GM12865 (cell line): ENCODE measurements around the gene MEF2D.

ENCODE experiments used
- DNase-seq: peaks from one replicate; pipeline ENCODE4 v3.0.0; 2010; ENCODE audit warnings: low read depth
- H3K4me3 ChIP-seq: 2 replicates; pipeline ENCODE4 v1.5.1; 2011; ENCODE audit warnings: mild to moderate bottlenecking, low read depth, low read length, control low read depth
- TF ChIP-seq, protein P1 (sequence below): IDR thresholded peaks from 2 replicates; pipeline ENCODE4 v1.5.1; 2011; ENCODE audit warnings: low read length, control low read depth, low read depth, inconsistent platforms; ENCODE audit not compliant: insufficient read depth; ENCODE audit errors: missing control alignments

Gene MEF2D

DNA sequence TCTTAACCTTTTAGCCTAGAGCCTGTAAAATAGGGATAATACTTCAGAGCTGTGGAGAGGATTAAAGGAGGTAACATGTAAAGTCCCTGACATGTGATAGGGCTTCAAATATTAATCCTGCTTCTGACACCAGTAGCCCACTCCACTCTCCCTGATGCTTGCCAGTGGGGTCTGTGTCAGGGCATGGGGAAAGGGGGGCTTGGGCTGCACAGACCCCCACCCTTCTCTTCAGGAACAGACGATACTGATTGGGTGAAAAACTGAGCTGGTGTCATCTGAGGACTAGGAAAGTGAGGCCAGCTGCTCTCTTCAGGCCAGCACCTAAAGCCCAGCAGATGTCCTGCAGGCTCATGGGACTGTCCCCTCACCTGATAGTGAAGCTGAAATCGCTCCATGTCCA, 27.0 kb upstream of the MEF2D start:
- no peak overlapping the region for H3K4me3 ChIP-seq
- DNase-seq = no peak
- TF ChIP-seq, protein P1, sequence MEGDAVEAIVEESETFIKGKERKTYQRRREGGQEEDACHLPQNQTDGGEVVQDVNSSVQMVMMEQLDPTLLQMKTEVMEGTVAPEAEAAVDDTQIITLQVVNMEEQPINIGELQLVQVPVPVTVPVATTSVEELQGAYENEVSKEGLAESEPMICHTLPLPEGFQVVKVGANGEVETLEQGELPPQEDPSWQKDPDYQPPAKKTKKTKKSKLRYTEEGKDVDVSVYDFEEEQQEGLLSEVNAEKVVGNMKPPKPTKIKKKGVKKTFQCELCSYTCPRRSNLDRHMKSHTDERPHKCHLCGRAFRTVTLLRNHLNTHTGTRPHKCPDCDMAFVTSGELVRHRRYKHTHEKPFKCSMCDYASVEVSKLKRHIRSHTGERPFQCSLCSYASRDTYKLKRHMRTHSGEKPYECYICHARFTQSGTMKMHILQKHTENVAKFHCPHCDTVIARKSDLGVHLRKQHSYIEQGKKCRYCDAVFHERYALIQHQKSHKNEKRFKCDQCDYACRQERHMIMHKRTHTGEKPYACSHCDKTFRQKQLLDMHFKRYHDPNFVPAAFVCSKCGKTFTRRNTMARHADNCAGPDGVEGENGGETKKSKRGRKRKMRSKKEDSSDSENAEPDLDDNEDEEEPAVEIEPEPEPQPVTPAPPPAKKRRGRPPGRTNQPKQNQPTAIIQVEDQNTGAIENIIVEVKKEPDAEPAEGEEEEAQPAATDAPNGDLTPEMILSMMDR = no peak

DNA sequence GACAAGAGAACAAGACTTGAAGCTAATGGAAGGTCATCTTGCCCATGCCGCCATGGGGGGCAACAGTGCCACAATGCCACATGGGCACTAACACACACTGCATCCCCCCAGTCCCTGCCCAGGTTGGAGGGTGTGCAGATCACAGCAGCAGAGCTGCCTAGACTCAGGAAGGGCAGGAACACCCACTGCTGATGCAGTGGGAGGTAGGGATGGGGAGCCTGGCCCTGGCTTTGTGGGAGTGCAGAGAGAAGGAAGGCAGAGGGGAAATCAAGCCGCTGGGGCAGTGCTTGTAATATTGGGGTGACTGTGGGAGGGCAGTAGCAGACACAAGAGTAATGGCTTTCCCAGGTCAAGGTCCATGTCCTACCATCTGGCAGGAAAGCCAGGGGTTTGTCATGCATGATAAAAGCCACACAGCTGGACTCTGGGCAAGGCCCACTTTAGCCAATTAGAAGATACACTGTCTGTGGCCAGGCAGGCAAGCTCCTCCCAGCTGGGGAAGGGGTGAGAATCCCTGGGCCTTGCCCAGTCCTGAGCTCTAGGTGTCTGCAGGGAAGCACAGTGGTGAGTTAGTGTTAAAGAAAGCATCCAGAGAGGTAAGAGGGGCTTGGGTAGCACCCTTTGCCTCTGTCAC, 25.4 kb upstream of the MEF2D start:
- H3K4me3 ChIP-seq = no peak overlapping the region
- no peak for DNase-seq
- TF ChIP-seq, protein P1 = no peak

DNA sequence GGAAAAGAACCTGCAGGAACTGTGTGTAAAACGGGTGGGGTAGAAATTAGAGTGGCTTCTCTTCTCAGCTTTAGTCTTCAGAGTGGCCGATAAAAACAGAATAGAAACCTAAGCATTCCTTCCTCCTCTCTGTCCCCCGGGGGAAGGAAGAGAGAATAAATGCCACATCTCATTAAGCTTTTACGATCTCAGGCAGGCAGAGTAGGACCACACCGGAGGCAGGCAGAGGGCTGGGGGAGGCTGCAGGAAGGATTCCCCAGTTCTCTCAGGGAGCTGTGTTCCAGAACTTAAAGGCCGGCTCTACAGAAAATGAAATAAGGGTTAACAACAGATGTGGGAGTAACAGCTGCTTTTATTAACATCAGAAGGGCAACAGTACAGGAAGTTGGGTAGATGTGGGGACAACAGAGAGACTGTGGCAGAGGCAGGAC, 24.5 kb upstream of the MEF2D start:
- no peak for DNase-seq
- H3K4me3 ChIP-seq = no peak overlapping the region; the same call in 1 of the 2 replicates
- TF ChIP-seq, protein P1 = no peak

DNA sequence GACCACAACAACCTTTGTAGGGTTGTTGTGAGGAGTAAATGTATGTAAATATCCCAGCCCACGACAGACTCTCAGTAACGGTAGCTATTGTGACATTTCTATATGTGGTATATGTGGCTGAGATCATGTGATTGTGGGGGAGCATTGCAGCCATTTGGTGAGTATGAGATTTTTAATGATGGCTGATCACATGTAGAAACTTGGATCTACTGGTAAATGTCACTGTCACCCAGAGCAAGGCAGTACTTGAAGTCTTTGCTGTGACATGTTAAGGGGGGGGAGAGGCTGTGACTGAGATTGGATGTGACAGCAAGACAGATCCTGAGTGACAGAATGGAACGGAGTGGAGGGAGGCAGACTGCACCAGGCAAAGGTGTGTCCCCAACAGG, 23.9 kb upstream of the MEF2D start:
- peak; percentile 66 for DNase-seq
- no peak overlapping the region; the same call in 1 of the 2 replicates for H3K4me3 ChIP-seq
- TF ChIP-seq, protein P1 = no peak

DNA sequence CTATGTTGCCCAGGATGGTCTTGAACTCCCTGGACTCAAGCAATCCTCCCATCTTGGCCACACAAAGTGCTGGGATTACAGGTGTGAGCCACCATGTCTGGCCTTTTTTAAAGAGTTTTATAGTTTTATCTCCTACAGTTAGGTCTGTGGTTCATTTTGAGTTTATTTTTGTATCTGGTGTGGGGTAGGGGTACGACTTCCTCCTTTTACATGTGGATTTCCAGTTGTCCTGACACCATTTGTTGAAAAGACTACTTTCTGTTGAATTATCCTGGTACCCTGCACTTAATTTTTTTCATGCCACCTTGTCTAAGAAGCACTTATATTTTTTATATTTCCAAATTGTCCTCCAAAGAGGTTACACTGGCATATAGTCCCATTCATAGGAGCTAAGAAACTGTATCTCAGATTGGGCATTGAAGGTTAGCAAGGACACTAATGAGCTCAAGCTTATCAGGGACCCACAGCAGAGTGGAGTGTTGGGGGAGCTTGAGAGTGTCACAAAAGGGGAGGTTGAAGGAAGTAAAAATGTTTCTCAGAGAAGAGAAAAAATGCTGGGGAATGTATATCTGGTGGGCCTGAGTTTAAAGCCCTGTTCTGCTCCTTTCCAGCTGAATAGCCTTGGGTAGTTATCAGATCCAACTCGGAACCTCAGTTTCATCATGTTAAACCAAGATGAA, 23.4 kb upstream of the MEF2D start:
- TF ChIP-seq, protein P1 = no peak
- no peak overlapping the region for H3K4me3 ChIP-seq
- no peak for DNase-seq

DNA sequence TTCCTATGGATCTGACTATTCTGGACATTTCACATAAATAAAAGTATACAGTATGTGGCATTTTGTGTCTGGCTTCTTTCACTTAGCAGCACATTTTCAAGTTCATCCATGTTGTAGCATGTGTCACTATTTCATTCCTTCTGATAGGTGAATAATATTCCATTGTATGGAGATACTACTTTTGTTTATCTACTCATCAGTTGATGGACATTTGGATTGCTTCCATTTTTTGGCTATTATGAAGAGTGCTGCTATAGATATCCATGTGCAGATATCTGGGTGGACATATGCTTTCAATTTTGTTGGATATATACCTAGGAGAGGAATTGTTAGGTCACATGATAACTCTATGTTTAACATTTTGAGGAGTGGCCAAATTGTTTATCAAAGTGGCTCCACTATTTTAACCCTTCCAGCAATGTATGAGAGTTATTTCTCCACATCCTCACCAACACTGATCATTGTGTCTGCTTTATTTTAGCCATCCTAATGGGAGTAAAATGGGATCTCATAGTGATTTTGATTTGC, 21.9 kb upstream of the MEF2D start:
- no peak for DNase-seq
- TF ChIP-seq, protein P1 = no peak
- no peak overlapping the region for H3K4me3 ChIP-seq
